ENCODE data around the gene PDIK1L.
A peak's percentile ranks its signal among the peaks of the same experiment; 100 is the strongest.

PDIK1L gene

GRCh38 chr1:26110731-26111529 is 694 bp upstream of the PDIK1L start:
- FAIRE-seq = no peak
- TF ChIP-seq CTCF (IDR thresholded peaks at IDR 0.05; ENCODE audit: insufficient read depth, missing control alignments) = no peak
- DNase-seq (ENCODE audit: insufficient read length, low spot score) = peak; percentile 43

- DNase-seq (ENCODE audit: insufficient read length, low spot score) = no peak
- no peak for FAIRE-seq
- no peak for TF ChIP-seq CTCF (IDR thresholded peaks at IDR 0.05; ENCODE audit: insufficient read depth, missing control alignments)
These were observed 767 bp downstream of the PDIK1L start for GRCh38 chr1:26112407-26112775.

- no peak for FAIRE-seq
- no peak for DNase-seq (ENCODE audit: insufficient read length, low spot score)
- no peak for TF ChIP-seq CTCF (IDR thresholded peaks at IDR 0.05; ENCODE audit: insufficient read depth, missing control alignments)
These were observed 2.7 kb downstream of the PDIK1L start for GRCh38 chr1:26114165-26114927.

- no peak for TF ChIP-seq CTCF (IDR thresholded peaks at IDR 0.05; ENCODE audit: insufficient read depth, missing control alignments)
- DNase-seq (ENCODE audit: insufficient read length, low spot score) = no peak
- FAIRE-seq = no peak
These were observed 8.4 kb downstream of the PDIK1L start for GRCh38 chr1:26119892-26120608.

- no peak for TF ChIP-seq CTCF (IDR thresholded peaks at IDR 0.05; ENCODE audit: insufficient read depth, missing control alignments)
- no peak for FAIRE-seq
- no peak for DNase-seq (ENCODE audit: insufficient read length, low spot score)
These were observed 10.5 kb downstream of the PDIK1L start for GRCh38 chr1:26121854-26122773.
